HG03280 (cell line): Measurements from ENCODE around the gene MBD3.
A peak's percentile ranks its signal among the peaks of the same experiment; 100 is the strongest.

Experiments used
- ATAC-seq: cut with Tn5 transposase; IDR thresholded peaks from one replicate; pipeline ENCODE4 v1.9.1; 2021; ENCODE audit warnings: mild to moderate bottlenecking, moderate library complexity; ENCODE audit not compliant: unreplicated experiment

MBD3 gene

GRCh38 chr19:1619703-1620102 lies 27.0 kb upstream of the MBD3 start:
- ATAC-seq: no peak

GRCh38 chr19:1619094-1619439 lies 26.4 kb upstream of the MBD3 start:
- ATAC-seq: no peak

GRCh38 chr19:1618157-1619093 lies 25.8 kb upstream of the MBD3 start:
- ATAC-seq: no peak

GRCh38 chr19:1616875-1617274 lies 24.2 kb upstream of the MBD3 start:
- no peak for ATAC-seq

- no peak for ATAC-seq
These were observed 23.7 kb upstream of the MBD3 start for GRCh38 chr19:1616396-1616795.

- no peak for ATAC-seq
These were observed 22.6 kb upstream of the MBD3 start for GRCh38 chr19:1615156-1615765.

- no peak for ATAC-seq
These were observed 21.3 kb upstream of the MBD3 start for GRCh38 chr19:1613808-1614570.

GRCh38 chr19:1613146-1613545 lies 20.5 kb upstream of the MBD3 start:
- ATAC-seq: no peak

- no peak for ATAC-seq
These were observed 19.7 kb upstream of the MBD3 start for GRCh38 chr19:1612114-1613086.

- ATAC-seq: no peak
These were observed 18.7 kb upstream of the MBD3 start for GRCh38 chr19:1611353-1611752.

GRCh38 chr19:1610579-1610978 lies 17.9 kb upstream of the MBD3 start:
- no peak for ATAC-seq

GRCh38 chr19:1609680-1610474 lies 17.2 kb upstream of the MBD3 start:
- no peak for ATAC-seq

GRCh38 chr19:1609103-1609396 lies 16.4 kb upstream of the MBD3 start:
- no peak for ATAC-seq

GRCh38 chr19:1608359-1609102 lies 15.9 kb upstream of the MBD3 start:
- ATAC-seq: no peak

- ATAC-seq: no peak
These were observed 13.5 kb upstream of the MBD3 start for GRCh38 chr19:1606138-1606651.

- peak; percentile 89 for ATAC-seq
These were observed 12.8 kb upstream of the MBD3 start, which contains the start of gene UQCR11 for GRCh38 chr19:1605236-1606137. TSS of gene UQCR11 (minus strand) at chr19:1605462. CDS start at chr19:1605409, 53 bp downstream.

GRCh38 chr19:1602091-1602707 lies 9.5 kb upstream of the MBD3 start:
- no peak for ATAC-seq
